ENCODE measurements around the gene RPL13A. TPM values are rescaled to one million over a fixed set of nuclear protein-coding genes. Genes with fewer than 3 reads are reported as not detected.

Gene RPL13A
- total RNA-seq, 4 donors from 2014 or later, result 2,421 to 3,217 (median 2,855) TPM

DNA sequence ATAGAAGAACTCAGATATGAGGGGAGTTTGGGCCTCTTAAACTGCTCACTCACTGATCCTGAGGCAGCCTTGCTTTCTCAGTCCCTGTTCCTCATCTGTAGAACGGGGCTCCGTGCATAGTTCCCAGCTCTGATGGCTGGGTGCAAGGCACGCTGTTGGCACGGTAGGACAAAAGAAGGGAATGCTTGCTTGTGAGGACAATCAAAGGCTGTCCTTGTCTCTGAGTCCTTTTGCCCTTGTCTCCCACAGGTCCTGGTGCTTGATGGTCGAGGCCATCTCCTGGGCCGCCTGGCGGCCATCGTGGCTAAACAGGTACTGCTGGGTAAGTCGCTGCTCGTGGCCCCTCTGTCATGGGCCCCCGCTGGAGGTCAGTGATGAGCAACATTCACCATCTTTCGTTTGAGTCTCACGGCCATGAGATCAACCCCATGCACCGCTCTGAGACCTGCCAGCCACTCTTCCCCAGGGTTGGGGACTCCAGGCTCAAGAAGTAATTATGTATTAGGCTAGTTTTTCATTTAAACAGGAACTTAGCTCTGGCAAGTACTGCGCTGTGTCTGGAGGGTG is 2.3 kb downstream of the RPL13A start:
- TF ChIP-seq, protein P1, sequence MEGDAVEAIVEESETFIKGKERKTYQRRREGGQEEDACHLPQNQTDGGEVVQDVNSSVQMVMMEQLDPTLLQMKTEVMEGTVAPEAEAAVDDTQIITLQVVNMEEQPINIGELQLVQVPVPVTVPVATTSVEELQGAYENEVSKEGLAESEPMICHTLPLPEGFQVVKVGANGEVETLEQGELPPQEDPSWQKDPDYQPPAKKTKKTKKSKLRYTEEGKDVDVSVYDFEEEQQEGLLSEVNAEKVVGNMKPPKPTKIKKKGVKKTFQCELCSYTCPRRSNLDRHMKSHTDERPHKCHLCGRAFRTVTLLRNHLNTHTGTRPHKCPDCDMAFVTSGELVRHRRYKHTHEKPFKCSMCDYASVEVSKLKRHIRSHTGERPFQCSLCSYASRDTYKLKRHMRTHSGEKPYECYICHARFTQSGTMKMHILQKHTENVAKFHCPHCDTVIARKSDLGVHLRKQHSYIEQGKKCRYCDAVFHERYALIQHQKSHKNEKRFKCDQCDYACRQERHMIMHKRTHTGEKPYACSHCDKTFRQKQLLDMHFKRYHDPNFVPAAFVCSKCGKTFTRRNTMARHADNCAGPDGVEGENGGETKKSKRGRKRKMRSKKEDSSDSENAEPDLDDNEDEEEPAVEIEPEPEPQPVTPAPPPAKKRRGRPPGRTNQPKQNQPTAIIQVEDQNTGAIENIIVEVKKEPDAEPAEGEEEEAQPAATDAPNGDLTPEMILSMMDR (IDR thresholded peaks at IDR 0.05; ENCODE audit: low read depth), result no peak

DNA sequence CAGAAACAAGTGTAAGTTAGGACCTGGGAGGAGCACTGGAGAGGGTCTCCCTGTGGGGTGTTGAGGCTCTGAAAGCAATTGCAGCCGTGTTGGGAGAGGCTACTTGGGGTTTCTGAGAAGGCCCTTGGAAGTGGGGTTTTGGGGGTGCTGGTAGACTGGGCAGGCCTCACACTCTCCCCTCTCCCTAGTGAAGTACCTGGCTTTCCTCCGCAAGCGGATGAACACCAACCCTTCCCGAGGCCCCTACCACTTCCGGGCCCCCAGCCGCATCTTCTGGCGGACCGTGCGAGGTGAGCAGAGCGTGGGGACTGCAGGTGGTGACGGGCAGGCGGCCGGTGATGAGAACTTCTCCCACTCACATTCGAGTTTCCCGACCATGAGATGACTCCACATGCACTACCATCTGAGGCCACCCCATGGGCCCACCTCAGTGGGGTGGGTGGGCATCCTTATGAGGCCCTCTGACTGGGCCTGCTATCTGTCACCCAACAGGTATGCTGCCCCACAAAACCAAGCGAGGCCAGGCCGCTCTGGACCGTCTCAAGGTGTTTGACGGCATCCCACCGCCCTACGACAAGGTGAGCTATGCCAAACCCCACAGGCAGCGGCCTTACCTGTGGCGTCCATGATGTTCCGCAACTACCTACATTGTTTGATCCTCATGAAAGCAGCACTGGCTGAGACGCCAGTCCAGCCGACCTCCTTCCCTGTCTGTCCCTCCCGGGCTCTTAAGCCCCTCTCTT is 3.0 kb downstream of the RPL13A start:
- TF ChIP-seq, protein P1 (IDR thresholded peaks at IDR 0.05; ENCODE audit: low read depth), result no peak

DNA sequence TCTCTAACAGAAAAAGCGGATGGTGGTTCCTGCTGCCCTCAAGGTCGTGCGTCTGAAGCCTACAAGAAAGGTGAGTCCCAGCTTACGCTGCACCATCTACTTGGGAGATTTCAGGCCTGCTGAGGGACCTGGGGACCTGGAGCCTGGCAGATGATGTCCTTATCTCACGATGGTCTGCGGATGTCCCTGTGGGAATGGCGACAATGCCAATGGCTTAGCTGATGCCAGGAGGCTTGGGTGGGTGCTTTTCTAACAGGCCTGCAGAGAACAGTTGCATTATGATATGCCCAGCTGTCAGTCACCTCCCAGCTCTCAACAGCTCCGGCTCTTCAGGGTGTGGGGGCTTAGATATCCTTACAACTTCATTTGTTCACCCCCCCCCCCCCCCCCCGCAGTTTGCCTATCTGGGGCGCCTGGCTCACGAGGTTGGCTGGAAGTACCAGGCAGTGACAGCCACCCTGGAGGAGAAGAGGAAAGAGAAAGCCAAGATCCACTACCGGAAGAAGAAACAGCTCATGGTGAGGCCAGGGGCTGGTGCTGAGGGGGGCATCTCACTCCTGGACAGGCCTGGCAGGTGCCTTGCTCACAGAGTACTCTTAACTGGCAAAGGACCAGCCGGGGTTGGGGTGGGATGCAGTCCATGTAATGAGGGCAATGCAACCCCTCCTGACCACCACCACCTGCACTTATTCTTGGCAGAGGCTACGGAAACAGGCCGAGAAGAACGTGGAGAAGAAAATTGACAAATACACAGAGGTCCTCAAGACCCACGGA is 3.8 kb downstream of the RPL13A start:
- TF ChIP-seq, protein P1 (IDR thresholded peaks at IDR 0.05; ENCODE audit: low read depth), result no peak

DNA sequence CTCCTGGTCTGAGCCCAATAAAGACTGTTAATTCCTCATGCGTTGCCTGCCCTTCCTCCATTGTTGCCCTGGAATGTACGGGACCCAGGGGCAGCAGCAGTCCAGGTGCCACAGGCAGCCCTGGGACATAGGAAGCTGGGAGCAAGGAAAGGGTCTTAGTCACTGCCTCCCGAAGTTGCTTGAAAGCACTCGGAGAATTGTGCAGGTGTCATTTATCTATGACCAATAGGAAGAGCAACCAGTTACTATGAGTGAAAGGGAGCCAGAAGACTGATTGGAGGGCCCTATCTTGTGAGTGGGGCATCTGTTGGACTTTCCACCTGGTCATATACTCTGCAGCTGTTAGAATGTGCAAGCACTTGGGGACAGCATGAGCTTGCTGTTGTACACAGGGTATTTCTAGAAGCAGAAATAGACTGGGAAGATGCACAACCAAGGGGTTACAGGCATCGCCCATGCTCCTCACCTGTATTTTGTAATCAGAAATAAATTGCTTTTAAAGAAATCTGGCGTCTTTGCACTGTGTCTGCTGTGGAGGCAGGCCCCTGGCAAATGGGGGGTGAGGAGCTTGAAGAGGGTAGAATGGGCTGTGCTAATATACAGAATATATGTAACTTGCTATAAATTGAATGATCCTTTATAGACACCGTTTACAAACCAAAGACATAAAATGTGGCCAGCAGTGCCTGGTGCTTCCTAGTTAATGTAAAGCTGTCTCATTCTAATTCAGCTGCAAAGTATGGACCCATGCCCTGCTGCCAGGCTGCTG is 4.6 kb downstream of the RPL13A start:
- TF ChIP-seq, protein P1 (IDR thresholded peaks at IDR 0.05; ENCODE audit: low read depth), result no peak

DNA sequence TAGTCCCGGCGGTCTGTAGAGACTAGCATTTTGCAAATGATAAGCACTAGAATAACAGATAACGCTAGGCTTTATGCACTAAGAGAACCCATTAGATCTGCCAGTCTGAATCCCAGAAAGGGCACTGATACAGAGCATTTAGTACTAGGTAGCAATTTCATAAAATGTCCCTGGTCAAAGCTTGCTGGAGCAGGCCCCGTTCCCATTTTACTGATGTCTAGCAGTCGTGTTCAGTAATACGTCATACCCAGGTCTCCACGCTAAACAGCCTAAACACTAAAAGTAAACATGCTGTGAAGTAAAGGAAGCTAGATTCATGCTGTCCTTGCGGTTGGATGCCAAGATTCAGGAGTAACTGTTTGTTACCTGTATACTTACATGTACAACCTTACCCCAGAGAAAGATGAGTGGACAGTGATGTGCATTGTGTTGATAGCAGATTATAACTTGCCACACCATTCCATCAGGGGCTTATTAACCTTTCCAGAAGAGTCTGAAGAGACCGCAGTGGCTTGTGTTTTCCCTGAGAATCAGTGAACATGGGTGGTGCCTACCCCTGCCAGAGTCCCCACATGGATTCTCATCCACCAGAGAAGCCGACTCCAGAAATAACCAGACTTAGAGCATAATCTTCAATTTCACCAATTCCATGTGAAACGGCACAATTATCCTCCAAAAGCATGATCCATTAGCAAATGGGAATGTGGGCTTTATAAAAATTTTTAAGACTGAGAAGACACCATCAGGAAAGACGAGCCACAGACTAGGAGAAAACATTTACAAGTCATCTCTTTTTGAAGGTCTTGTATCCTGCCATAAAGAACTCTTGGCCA is 5.4 kb downstream of the RPL13A start:
- TF ChIP-seq, protein P1 (IDR thresholded peaks at IDR 0.05; ENCODE audit: low read depth), result no peak

DNA sequence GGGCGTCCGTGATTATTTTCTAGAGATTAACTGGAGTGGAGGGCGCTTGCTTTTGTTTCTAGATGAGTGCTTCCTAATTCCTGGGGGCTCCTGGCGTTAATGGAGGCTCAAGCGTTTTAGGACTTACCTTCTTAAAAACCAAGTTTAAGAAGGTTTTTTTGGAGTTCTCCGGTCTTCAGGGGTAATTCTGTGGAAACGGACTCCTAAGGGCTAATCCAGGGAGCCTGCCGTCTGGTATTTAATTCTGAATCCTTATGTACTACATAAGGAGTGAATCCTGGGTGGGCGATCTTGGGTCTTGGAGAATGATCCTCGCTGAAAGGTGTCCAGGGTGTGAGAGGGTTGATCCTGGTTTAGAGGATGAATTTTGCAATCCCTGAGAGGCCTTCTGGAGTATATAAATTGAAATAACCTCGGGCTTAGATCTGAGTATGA is 9.2 kb downstream of the RPL13A start:
- TF ChIP-seq, protein P1 (IDR thresholded peaks at IDR 0.05; ENCODE audit: low read depth), result no peak

Measured in subcutaneous adipose tissue (tissue), 4 donors.